Stimulated activated CD4-positive, alpha-beta T cell treated with anti-CD3 and anti-CD28 coated beads, TNF-alpha, amount 100 ng/mL, for 1 hour (primary cell): ENCODE results near the gene TMEM200C.
"Not testable (repeated sequence)": the region's sequence is repeated elsewhere in the genome, so short reads cannot be mapped to it uniquely, and the experiment has no call there.

Experiments
- DNase-seq, 3 donors: peaks; one replicate each; pipeline ENCODE4 v3.0.0-alpha.2; 2020; ENCODE audit warnings: low read depth in 3 of 3, low spot score in 1 of 3

TMEM200C gene

GRCh38 chr18:5892823-5893431 lies 2.4 kb downstream of the TMEM200C start:
- DNase-seq, result no peak

- DNase-seq, result no peak
These were observed 3.5 kb downstream of the TMEM200C start for GRCh38 chr18:5891854-5892215.

- no peak for DNase-seq
These were observed 4.0 kb downstream of the TMEM200C start for GRCh38 chr18:5891184-5891853.

GRCh38 chr18:5890331-5891183 lies 4.8 kb downstream of the TMEM200C start:
- peak in 1 of 3 donors; percentile 25 for DNase-seq

GRCh38 chr18:5885361-5885760 lies 10.0 kb downstream of the TMEM200C start:
- no peak for DNase-seq

GRCh38 chr18:5884375-5884774 lies 10.9 kb downstream of the TMEM200C start:
- DNase-seq, result no peak

GRCh38 chr18:5879479-5879882 lies 15.8 kb downstream of the TMEM200C start:
- DNase-seq, result no peak

- DNase-seq, result no peak
These were observed 18.4 kb downstream of the TMEM200C start for GRCh38 chr18:5876891-5877290.

GRCh38 chr18:5874336-5874735 lies 21.0 kb downstream of the TMEM200C start:
- DNase-seq, result no peak

- no peak for DNase-seq
These were observed 22.4 kb downstream of the TMEM200C start for GRCh38 chr18:5872886-5873285.

- no peak for DNase-seq
These were observed 23.9 kb downstream of the TMEM200C start for GRCh38 chr18:5871426-5871825.

GRCh38 chr18:5868218-5868854 lies 27.0 kb downstream of the TMEM200C start:
- no peak for DNase-seq

GRCh38 chr18:5865521-5865920 lies 29.8 kb downstream of the TMEM200C start:
- no peak for DNase-seq

- DNase-seq, result not testable (repeated sequence)
These were observed 33.2 kb downstream of the TMEM200C start for GRCh38 chr18:5862127-5862526.

GRCh38 chr18:5857180-5857579 lies 38.1 kb downstream of the TMEM200C start:
- no peak for DNase-seq

GRCh38 chr18:5853253-5853652 lies 42.1 kb downstream of the TMEM200C start:
- no peak for DNase-seq

GRCh38 chr18:5851998-5852397 lies 43.3 kb downstream of the TMEM200C start:
- no peak for DNase-seq

GRCh38 chr18:5842653-5843052 lies 52.7 kb downstream of the TMEM200C start:
- DNase-seq, result no peak

GRCh38 chr18:5841518-5841917 lies 53.8 kb downstream of the TMEM200C start:
- no peak for DNase-seq

- DNase-seq, result no peak
These were observed 54.8 kb downstream of the TMEM200C start for GRCh38 chr18:5840547-5840946.

GRCh38 chr18:5840025-5840424 lies 55.3 kb downstream of the TMEM200C start:
- no peak for DNase-seq

GRCh38 chr18:5839102-5839501 lies 56.2 kb downstream of the TMEM200C start:
- no peak for DNase-seq
